BLaER1 treated with 17β-estradiol and CSF1 and Interleukin-3, amounts not matched to agents 10 nM and 100 nM (cell line): ENCODE measurements around the gene AP5B1.
A peak's percentile ranks its signal among the peaks of the same experiment; 100 is the strongest.

Source experiments
- H3K27ac ChIP-seq, 11 experiments: shearing (Covaris generic); formaldehyde crosslinking; 2 replicates each; pipeline ENCODE4 v1.8.1; 2022
- H3K27me3 ChIP-seq, 11 experiments: shearing (Covaris generic); formaldehyde crosslinking; 2 replicates each; pipeline ENCODE4 v1.8.1; 2022
- H3K36me3 ChIP-seq, 11 experiments: shearing (Covaris generic); formaldehyde crosslinking; 2 replicates each; pipeline ENCODE4 v1.8.1; 2022
- H3K4me1 ChIP-seq, 10 experiments: shearing (Covaris generic); formaldehyde crosslinking; 2 replicates each; pipeline ENCODE4 v1.8.1; 2022
- H3K4me2 ChIP-seq, 11 experiments: shearing (Covaris generic); formaldehyde crosslinking; 2 replicates each; pipeline ENCODE4 v1.8.1; 2022
- H3K4me3 ChIP-seq, 10 experiments: shearing (Covaris generic); formaldehyde crosslinking; 2 replicates each; pipeline ENCODE4 v1.8.1; 2022
- H3K9ac ChIP-seq, 11 experiments: shearing (Covaris generic); formaldehyde crosslinking; 2 replicates each; pipeline ENCODE4 v1.8.1; 2022
- H3K9me3 ChIP-seq, 11 experiments: shearing (Covaris generic); formaldehyde crosslinking; replicated peaks in 1 of 11; 2 replicates each; pipeline ENCODE4 v1.8.1; 2022
- H4K20me1 ChIP-seq, 11 experiments: shearing (Covaris generic); formaldehyde crosslinking; 2 replicates each; pipeline ENCODE4 v1.8.1; 2022
- Cebpa-rat ChIP-seq, 11 experiments: shearing (Covaris generic); IDR thresholded peaks; 2 replicates each; pipeline ENCODE4 v1.8.1; 2022

AP5B1 gene

DNA sequence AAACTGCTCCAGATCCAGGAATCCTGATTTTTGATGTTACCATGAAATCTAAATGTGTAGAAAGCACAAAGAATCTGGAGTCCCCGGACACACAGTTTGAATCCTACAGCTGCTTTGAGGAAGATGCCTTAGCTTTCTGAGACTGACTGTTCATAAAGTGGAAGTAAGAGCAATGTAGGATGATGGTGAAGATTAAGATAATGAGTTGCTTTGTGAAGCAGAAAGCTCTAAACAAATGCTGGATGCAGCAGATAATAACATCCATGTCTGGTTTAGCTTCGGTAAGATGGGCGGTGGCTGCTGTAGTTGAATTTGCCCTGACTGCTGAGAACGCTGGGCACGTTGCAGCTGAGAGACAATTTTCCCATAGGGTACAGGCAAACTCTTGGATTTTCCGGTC lies 26.2 kb upstream of the AP5B1 start:
- no peak for TF ChIP-seq Cebpa-rat (IDR thresholded peaks at IDR 0.05)
- Histone ChIP-seq H3K4me1 (peaks cover 5 to 13% (median 11%) of the 10 kb centered on the region in 10 experiments), H3K9ac (no peak overlapping the region), H3K36me3 (no peaks in the 10 kb centered on the region), H3K4me3 (no peak overlapping the region), H3K27ac (no peak overlapping the region), H3K27me3 (peaks cover 13 to 22% (median 21%) of the 10 kb centered on the region in 11 experiments; a peak in 20 of 22 replicates), H3K9me3 (no peaks in the 10 kb centered on the region), H3K4me2 (no peak overlapping the region), H4K20me1 (peaks cover 0 to 12% (median 0%) of the 10 kb centered on the region in 11 experiments; a peak in 2 of 22 replicates)

DNA sequence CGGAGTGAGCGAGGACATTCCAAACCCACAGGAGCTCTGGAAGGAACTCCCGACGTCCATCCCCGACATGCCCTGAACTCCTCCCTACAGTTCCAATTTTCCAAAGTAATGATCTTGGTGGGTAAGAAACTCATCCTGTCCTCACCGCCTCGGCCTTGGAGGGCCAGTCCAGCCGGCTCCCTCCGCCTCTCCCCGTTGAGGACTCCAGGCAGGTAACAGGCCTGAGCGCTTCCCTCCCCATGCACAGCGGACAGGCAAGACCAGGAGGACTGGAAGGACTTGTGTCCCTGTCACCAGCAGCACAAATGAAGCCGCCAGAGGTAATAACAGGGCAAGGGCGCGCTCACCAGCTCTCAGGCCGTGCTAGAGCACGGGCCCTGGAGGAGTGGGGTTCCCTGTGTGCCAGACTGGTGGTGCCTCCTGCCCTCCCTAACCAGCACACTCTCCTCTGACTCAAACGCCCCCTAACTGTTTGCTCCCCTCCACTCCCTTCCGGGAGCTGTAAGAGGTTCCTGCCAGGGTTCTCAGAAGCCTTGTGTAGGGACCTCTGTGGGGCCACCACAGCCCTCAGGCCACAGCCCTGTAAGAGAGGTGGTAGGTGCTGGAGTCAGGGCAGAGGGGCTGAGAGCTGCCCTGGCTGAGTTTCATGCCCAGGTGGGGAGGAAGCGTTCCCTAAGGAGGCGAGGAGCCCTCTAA lies 23.2 kb upstream of the AP5B1 start:
- no peaks in the 10 kb centered on the region for H3K9me3 ChIP-seq
- H3K4me1 ChIP-seq = peaks cover 0 to 5% (median 0%) of the 10 kb centered on the region in 10 experiments; a peak in 2 of 20 replicates
- peaks cover 13 to 22% (median 20%) of the 10 kb centered on the region in 11 experiments; a peak in 20 of 22 replicates for H3K27me3 ChIP-seq
- no peaks in the 10 kb centered on the region for H3K36me3 ChIP-seq
- H3K27ac ChIP-seq = no peak overlapping the region
- H3K4me3 ChIP-seq = no peak overlapping the region
- TF ChIP-seq Cebpa-rat (IDR thresholded peaks at IDR 0.05) = no peak
- H3K9ac ChIP-seq = no peak overlapping the region
- no peaks in the 10 kb centered on the region for H4K20me1 ChIP-seq
- peak overlapping the region in 1 of 11 experiments; percentile 4; a peak in 1 of 22 replicates for H3K4me2 ChIP-seq

DNA sequence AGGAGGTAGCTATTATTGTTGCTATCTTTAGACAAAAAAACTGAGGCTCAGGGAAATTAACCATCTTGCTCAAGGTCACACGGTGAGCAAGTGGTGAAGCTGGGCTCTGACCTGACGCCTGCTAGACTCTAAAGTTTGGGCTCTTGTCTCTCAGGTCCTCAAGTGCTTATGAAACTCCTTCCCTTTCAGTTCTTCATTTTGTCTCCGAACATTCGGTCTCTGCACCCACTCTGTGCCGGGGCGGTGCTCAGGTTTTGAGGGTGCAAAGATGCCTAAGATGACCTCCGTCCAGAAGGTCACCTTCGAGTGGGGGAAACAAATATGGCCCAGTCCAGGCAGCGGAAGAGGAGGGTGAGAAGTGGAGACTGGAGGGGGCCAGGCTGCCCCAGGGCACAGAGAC lies 22.1 kb upstream of the AP5B1 start:
- no peak for TF ChIP-seq Cebpa-rat (IDR thresholded peaks at IDR 0.05)
- H3K36me3 ChIP-seq = no peaks in the 10 kb centered on the region
- peaks cover 13 to 22% (median 20%) of the 10 kb centered on the region in 11 experiments; a peak in 20 of 22 replicates for H3K27me3 ChIP-seq
- H3K4me2 ChIP-seq = no peak overlapping the region; a peak in 1 of 22 replicates
- H3K9ac ChIP-seq = no peak overlapping the region
- no peaks in the 10 kb centered on the region for H3K9me3 ChIP-seq
- H3K27ac ChIP-seq = no peak overlapping the region
- no peak overlapping the region for H3K4me3 ChIP-seq
- peaks cover 0 to 5% (median 0%) of the 10 kb centered on the region in 10 experiments; a peak in 2 of 20 replicates for H3K4me1 ChIP-seq
- H4K20me1 ChIP-seq = no peaks in the 10 kb centered on the region

DNA sequence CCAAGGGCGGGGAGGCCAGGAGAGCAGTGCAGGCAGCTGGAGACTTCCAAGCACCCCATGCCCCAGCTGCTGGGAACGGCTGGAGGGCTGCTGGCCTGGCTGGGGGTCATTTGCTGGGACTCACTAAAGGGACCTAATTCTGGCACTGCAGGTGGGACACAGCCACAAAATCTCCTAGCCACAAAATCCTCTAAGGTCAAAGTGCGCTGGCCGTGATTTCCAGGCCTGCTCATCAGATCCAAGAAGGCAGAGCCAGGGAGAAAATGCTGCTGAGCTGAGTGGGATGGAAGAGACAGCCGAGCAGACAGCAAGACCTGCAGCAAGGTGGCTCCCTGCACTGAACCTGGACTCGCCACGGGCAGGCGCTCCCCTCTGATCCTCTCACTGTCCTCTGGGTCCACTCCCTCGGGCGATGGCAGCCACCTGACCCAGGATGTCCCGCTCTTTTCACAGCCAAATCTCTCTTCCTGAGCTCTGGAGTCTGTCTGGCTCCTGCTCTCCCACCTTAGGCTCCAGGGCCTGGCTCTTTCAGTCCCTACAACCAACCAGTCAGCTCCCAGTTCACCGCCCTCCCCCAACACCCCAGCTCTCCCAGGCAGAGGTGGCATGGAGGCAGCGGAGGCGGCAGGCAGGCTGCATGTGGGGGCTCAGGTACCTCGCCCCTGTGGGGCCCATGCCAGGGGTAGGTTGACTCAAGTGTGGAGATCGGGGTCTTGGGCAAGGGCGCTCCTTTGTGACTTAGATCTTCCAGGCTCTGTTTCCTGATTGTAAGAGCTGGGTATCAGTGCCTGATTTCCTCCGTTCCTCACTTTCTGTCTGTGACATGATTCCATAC lies 20.6 kb upstream of the AP5B1 start:
- Histone ChIP-seq H3K4me3 (no peak overlapping the region), H3K36me3 (no peaks in the 10 kb centered on the region), H4K20me1 (peaks cover 0 to 5% (median 0%) of the 10 kb centered on the region in 11 experiments; a peak in 1 of 22 replicates), H3K9me3 (no peaks in the 10 kb centered on the region), H3K4me1 (peaks cover 0 to 5% (median 0%) of the 10 kb centered on the region in 10 experiments; a peak in 2 of 20 replicates), H3K27ac (no peak overlapping the region), H3K4me2 (no peak overlapping the region), H3K9ac (no peak overlapping the region), H3K27me3 (peaks cover 13 to 22% (median 20%) of the 10 kb centered on the region in 11 experiments; a peak in 20 of 22 replicates)
- TF ChIP-seq Cebpa-rat (IDR thresholded peaks at IDR 0.05) = no peak

DNA sequence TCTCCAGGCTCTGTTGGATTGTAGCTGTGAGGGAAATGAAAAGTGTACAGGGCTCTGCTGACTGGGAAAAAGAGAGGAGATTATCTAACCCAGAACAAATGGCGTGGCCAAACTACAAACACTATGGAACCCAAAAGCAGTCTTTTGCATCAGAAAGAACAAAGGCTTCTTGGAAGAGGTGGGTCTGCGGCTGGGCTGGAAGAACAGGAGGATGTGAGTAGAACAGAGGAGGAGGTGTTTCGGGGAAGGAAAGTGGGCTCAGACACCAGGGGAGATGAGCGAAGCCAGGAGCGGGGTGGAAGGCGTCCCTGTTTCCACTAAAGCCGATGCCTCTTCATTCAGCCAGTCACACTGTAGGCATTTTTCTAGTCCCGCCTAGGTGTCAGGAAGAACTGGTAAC lies 18.1 kb upstream of the AP5B1 start:
- Histone ChIP-seq H3K27me3 (peaks cover 7 to 25% (median 15%) of the 10 kb centered on the region in 11 experiments; a peak in 20 of 22 replicates), H3K27ac (no peak overlapping the region), H3K4me1 (peaks cover 0 to 5% (median 0%) of the 10 kb centered on the region in 10 experiments; a peak in 2 of 20 replicates), H3K9ac (no peak overlapping the region), H3K36me3 (no peaks in the 10 kb centered on the region), H3K9me3 (no peaks in the 10 kb centered on the region), H3K4me3 (no peak overlapping the region), H3K4me2 (no peak overlapping the region), H4K20me1 (peaks cover 0 to 8% (median 0%) of the 10 kb centered on the region in 11 experiments; a peak in 1 of 22 replicates)
- TF ChIP-seq Cebpa-rat (IDR thresholded peaks at IDR 0.05) = no peak

DNA sequence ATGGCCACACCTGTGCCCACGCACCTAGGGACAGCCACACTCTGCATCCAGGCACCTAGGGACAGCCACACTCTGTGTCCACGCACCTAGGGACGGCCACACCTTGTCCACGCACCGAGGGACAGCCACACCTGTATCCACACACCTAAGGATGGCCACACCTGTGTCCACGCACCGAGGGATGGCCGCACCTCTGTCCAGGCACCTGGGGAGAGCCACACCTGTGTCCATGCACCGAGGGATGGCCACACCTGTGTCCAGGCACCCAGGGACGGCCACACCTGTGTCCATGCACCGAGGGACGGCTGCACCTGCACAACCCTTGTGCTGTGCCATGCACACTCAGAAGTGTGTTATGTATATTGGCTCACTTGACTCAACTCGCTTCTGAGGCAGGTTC lies 16.9 kb upstream of the AP5B1 start:
- H3K4me1 ChIP-seq = peaks cover 0 to 2% (median 0%) of the 10 kb centered on the region in 10 experiments; a peak in 4 of 20 replicates
- no peak overlapping the region for H3K4me3 ChIP-seq
- no peaks in the 10 kb centered on the region for H3K9me3 ChIP-seq
- H3K9ac ChIP-seq = no peak overlapping the region
- H3K27ac ChIP-seq = no peak overlapping the region
- no peaks in the 10 kb centered on the region for H3K36me3 ChIP-seq
- TF ChIP-seq Cebpa-rat (IDR thresholded peaks at IDR 0.05) = no peak
- peaks cover 0 to 8% (median 0%) of the 10 kb centered on the region in 11 experiments; a peak in 1 of 22 replicates for H4K20me1 ChIP-seq
- H3K4me2 ChIP-seq = no peak overlapping the region
- H3K27me3 ChIP-seq = peaks cover 0 to 25% (median 4%) of the 10 kb centered on the region in 11 experiments; a peak in 15 of 22 replicates

DNA sequence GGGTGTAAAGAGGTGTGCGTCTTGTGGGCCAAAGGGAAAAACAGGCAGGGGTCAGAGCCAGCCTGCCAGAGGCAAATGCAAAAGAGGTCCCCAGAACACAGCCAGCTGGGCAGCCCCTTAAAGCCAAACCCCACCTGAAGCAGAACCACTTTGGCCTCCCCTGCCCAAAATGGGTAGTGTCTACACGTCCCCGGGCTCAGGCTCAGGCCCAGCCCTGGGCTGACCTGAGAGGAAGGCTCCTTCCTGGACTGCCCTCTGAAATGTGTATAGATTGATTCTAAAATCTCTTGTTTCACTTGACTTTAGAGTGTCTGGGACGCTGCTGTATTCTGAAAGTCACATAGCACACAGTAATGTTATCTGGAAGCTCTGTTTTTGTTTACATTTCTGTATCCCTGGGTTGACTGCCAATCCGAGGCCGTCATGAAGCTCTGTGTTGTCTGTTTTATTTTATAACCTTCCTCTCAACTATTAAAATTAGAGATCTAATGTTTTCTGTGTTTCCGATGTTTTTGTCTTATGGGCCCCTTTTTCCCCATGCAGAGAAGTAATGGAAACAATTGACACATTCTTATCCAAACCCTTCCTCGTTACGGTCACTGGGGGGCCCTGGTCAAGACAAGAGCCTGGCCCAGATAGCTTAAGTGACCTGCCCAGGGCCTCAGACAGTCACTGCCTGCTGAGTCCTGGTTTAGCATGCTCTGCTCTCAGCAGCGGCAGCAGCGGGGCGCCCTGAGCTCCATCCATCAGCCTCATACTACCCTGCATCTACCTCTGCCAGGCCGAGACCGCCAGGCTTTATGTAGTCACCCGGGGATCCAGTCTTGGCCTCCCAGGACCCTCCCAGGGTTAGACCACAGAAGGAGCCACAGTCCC lies 16.2 kb upstream of the AP5B1 start:
- Histone ChIP-seq H3K36me3 (no peaks in the 10 kb centered on the region), H4K20me1 (peaks cover 0 to 8% (median 0%) of the 10 kb centered on the region in 11 experiments; a peak in 2 of 22 replicates), H3K27me3 (peaks cover 0 to 30% (median 0%) of the 10 kb centered on the region in 11 experiments; a peak in 10 of 22 replicates), H3K4me1 (peaks cover 5 to 9% (median 5%) of the 10 kb centered on the region in 10 experiments), H3K4me3 (no peak overlapping the region), H3K27ac (no peak overlapping the region), H3K4me2 (no peak overlapping the region), H3K9ac (no peak overlapping the region), H3K9me3 (no peaks in the 10 kb centered on the region)
- no peak for TF ChIP-seq Cebpa-rat (IDR thresholded peaks at IDR 0.05)
